Measurements from ENCODE around the gene UGT2A3.
"Not testable (repeated sequence)": the region's sequence is repeated elsewhere in the genome, so short reads cannot be mapped to it uniquely, and the experiment has no call there.

The UGT2A3 gene

GRCh38 chr4:68951806-68952585 lies 392 bp upstream of the UGT2A3 start:
- ChIA-PET CTCF (no interaction called here), POLR2A (no interaction called here)
- DNase-seq (ENCODE audit: extremely low spot score), result no peak
- TF ChIP-seq FOXM1 (IDR thresholded peaks at IDR 0.05; ENCODE audit: borderline replicate concordance), result no peak

GRCh38 chr4:68950033-68950432 lies 1.6 kb downstream of the UGT2A3 start:
- CTCF ChIA-PET, result no interaction called here
- DNase-seq (ENCODE audit: extremely low spot score), result no peak
- POLR2A ChIA-PET, result no interaction called here

GRCh38 chr4:68948985-68949384 lies 2.6 kb downstream of the UGT2A3 start:
- ChIA-PET CTCF (no interaction called here), POLR2A (no interaction called here)
- no peak for DNase-seq (ENCODE audit: extremely low spot score)

More at GRCh38 chr4:68950033-68950432, 1.6 kb downstream of the UGT2A3 start:
- no peak for TF ChIP-seq CTBP1 (IDR thresholded peaks at IDR 0.05; ENCODE audit: borderline replicate concordance)
- TF ChIP-seq ZNF384 (IDR thresholded peaks at IDR 0.05), result no peak
- no peak for TF ChIP-seq LEF1 (IDR thresholded peaks at IDR 0.05; ENCODE audit: borderline replicate concordance)
- no peak for TF ChIP-seq BHLHE40 (IDR thresholded peaks at IDR 0.05; ENCODE audit: borderline replicate concordance)
- TF ChIP-seq TARDBP (IDR thresholded peaks at IDR 0.05), result no peak

GRCh38 chr4:68948044-68948743 lies 3.4 kb downstream of the UGT2A3 start:
- ChIA-PET CTCF (no interaction called here), POLR2A (no interaction called here)
- DNase-seq (ENCODE audit: extremely low spot score), result no peak
- TF ChIP-seq PKNOX1 (IDR thresholded peaks at IDR 0.05), result no peak
- no peak for TF ChIP-seq ELF4 (IDR thresholded peaks at IDR 0.05)
- no peak for TF ChIP-seq L3MBTL2 (conservative IDR thresholded peaks at IDR 0.05)
- TF ChIP-seq LEF1 (IDR thresholded peaks at IDR 0.05; ENCODE audit: borderline replicate concordance), result no peak
- TF ChIP-seq FOXA1 (IDR thresholded peaks at IDR 0.05), result no peak
- no peak for TF ChIP-seq FOXK2 (IDR thresholded peaks at IDR 0.05)
- TF ChIP-seq NFRKB (IDR thresholded peaks at IDR 0.05), result no peak
- TF ChIP-seq BHLHE40 (IDR thresholded peaks at IDR 0.05; ENCODE audit: borderline replicate concordance), result no peak
- no peak for TF ChIP-seq ARNT (IDR thresholded peaks at IDR 0.05)
- no peak for TF ChIP-seq ZNF384 (IDR thresholded peaks at IDR 0.05)
- no peak for TF ChIP-seq FOXM1 (IDR thresholded peaks at IDR 0.05; ENCODE audit: borderline replicate concordance)
- no peak for TF ChIP-seq SP1 (IDR thresholded peaks at IDR 0.05)
- no peak for TF ChIP-seq SUZ12 (IDR thresholded peaks at IDR 0.05)
- no peak for TF ChIP-seq HDGF (IDR thresholded peaks at IDR 0.05; ENCODE audit: borderline replicate concordance)
- no peak for TF ChIP-seq TARDBP (IDR thresholded peaks at IDR 0.05)
- no peak for TF ChIP-seq CTBP1 (IDR thresholded peaks at IDR 0.05; ENCODE audit: borderline replicate concordance)

More at GRCh38 chr4:68948985-68949384, 2.6 kb downstream of the UGT2A3 start:
- no peak for TF ChIP-seq L3MBTL2 (conservative IDR thresholded peaks at IDR 0.05)
- no peak for TF ChIP-seq SUZ12 (IDR thresholded peaks at IDR 0.05)
- TF ChIP-seq LEF1 (IDR thresholded peaks at IDR 0.05; ENCODE audit: borderline replicate concordance), result no peak
- no peak for TF ChIP-seq ELF4 (IDR thresholded peaks at IDR 0.05)
- TF ChIP-seq SP1 (IDR thresholded peaks at IDR 0.05), result no peak
- no peak for TF ChIP-seq CTBP1 (IDR thresholded peaks at IDR 0.05; ENCODE audit: borderline replicate concordance)
- TF ChIP-seq PKNOX1 (IDR thresholded peaks at IDR 0.05), result no peak
- no peak for TF ChIP-seq BHLHE40 (IDR thresholded peaks at IDR 0.05; ENCODE audit: borderline replicate concordance)
- no peak for TF ChIP-seq ARNT (IDR thresholded peaks at IDR 0.05)
- no peak for TF ChIP-seq TARDBP (IDR thresholded peaks at IDR 0.05)
- no peak for TF ChIP-seq FOXM1 (IDR thresholded peaks at IDR 0.05; ENCODE audit: borderline replicate concordance)
- TF ChIP-seq ZNF384 (IDR thresholded peaks at IDR 0.05), result no peak
- TF ChIP-seq NFRKB (IDR thresholded peaks at IDR 0.05), result no peak
- TF ChIP-seq FOXA1 (IDR thresholded peaks at IDR 0.05), result no peak
- no peak for TF ChIP-seq FOXK2 (IDR thresholded peaks at IDR 0.05)
- no peak for TF ChIP-seq HDGF (IDR thresholded peaks at IDR 0.05; ENCODE audit: borderline replicate concordance)

- no peak for TF ChIP-seq SP1 (IDR thresholded peaks at IDR 0.05)
- TF ChIP-seq LEF1 (IDR thresholded peaks at IDR 0.05; ENCODE audit: borderline replicate concordance), result no peak
- TF ChIP-seq ZNF384 (IDR thresholded peaks at IDR 0.05), result no peak
- no peak for TF ChIP-seq SUZ12 (IDR thresholded peaks at IDR 0.05)
- no peak for TF ChIP-seq CTBP1 (IDR thresholded peaks at IDR 0.05; ENCODE audit: borderline replicate concordance)
- TF ChIP-seq BHLHE40 (IDR thresholded peaks at IDR 0.05; ENCODE audit: borderline replicate concordance), result no peak
- no peak for DNase-seq (ENCODE audit: extremely low spot score)
- CTCF ChIA-PET, result no interaction called here
- POLR2A ChIA-PET, result no interaction called here
Measured at GRCh38 chr4:68929076-68929737, 22.4 kb downstream of the UGT2A3 start.

- POLR2A ChIA-PET, result no interaction called here
- CTCF ChIA-PET, result no interaction called here
- DNase-seq (ENCODE audit: extremely low spot score), result no peak
- TF ChIP-seq SP1 (IDR thresholded peaks at IDR 0.05) (no peak), ZNF384 (IDR thresholded peaks at IDR 0.05) (no peak), PKNOX1 (IDR thresholded peaks at IDR 0.05) (peak; percentile 50; the same call in 1 of the 2 replicates)
Measured at GRCh38 chr4:68927165-68927564, 24.4 kb downstream of the UGT2A3 start.

- POLR2A ChIA-PET; DNase-seq (ENCODE audit: extremely low spot score); CTCF ChIA-PET: not testable (repeated sequence)
Measured at GRCh38 chr4:68922202-68922601, 29.4 kb downstream of the UGT2A3 start.
